KOPT-K1 (cell line): ENCODE measurements around the gene ZFP2.
"Not testable (repeated sequence)": the region's sequence is repeated elsewhere in the genome, so short reads cannot be mapped to it uniquely, and the experiment has no call there.

Source experiments
- H3K27ac ChIP-seq: fragments of 200-600 bp; sonication (generic); 2 replicates; pipeline ENCODE4 v1.5.1; 2016; ENCODE audit warnings: antibody characterized with exemption, mild to moderate bottlenecking, low read depth, low read length; ENCODE audit not compliant: poor library complexity, severe bottlenecking
- H3K36me3 ChIP-seq: fragments of 200-600 bp; sonication (generic); 2 replicates; pipeline ENCODE4 v1.5.1; 2017; ENCODE audit warnings: antibody characterized with exemption, mild to moderate bottlenecking, low read length, moderate library complexity; ENCODE audit not compliant: insufficient read depth
- H3K9me3 ChIP-seq: fragments of 200-600 bp; sonication (generic); 2 replicates; pipeline ENCODE4 v1.5.1; 2017; ENCODE audit warnings: antibody characterized with exemption, low read length, mild to moderate bottlenecking; ENCODE audit not compliant: insufficient read depth, poor library complexity, severe bottlenecking

Gene ZFP2

GRCh38 chr5:178895615-178896571 is at the start of gene ZFP2:
Gene ZFP2, plus strand, starts transcription at chr5:178895913. Its CDS starts 35,401 bp downstream, at chr5:178931314.
- no peak within 1 kb of the TSS for H3K27ac ChIP-seq
- H3K9me3 ChIP-seq, result peaks cover 71% of the 10 kb centered on the region
- peaks cover 10% of the 10 kb centered on the region; the same call in 1 of the 2 replicates for H3K36me3 ChIP-seq

DNA sequence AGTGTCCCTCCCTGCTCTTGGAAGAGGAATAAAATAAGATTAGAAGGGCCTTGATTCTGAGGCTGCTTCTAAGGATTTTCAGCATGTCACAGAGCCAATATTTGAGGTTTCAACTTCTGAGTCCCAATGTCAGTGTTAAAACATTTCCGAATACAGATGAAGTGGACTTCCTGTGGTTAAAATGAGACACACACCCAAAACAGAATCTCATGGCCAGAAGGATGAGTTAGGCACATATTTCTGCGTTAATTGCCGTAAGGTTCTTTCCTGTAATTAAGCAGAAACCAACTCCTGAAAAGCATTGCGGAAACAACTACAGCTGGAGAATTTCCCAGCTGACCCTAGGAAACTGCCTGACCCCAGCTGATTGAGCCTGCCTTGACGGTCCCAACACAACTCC is 46.4 kb upstream of the ZFP2 start:
- peaks cover 9% of the 10 kb centered on the region for H3K9me3 ChIP-seq
- no peak overlapping the region for H3K27ac ChIP-seq
- H3K36me3 ChIP-seq, result no peaks in the 10 kb centered on the region

DNA sequence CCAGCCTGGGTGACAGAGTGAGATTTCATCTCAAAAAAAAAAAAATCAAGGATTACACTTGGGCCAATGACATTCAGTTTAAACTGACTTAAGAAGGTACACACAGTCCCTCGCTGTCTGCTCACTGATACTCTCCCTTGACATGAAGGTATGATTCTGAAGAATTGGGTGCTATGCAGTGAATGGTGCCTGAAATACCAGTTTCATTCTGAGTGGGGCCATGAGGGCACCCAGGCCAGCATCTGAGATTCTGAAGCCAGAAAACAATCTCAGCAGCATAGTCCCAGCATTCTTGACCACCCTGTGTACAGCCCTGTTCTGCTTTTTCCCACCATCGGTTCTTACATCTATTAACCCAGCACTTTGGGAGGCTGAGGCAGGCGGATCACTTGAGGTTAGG is 43.8 kb upstream of the ZFP2 start:
- Histone ChIP-seq H3K9me3 (peaks cover 9% of the 10 kb centered on the region), H3K36me3 (no peaks in the 10 kb centered on the region), H3K27ac (no peak overlapping the region)

DNA sequence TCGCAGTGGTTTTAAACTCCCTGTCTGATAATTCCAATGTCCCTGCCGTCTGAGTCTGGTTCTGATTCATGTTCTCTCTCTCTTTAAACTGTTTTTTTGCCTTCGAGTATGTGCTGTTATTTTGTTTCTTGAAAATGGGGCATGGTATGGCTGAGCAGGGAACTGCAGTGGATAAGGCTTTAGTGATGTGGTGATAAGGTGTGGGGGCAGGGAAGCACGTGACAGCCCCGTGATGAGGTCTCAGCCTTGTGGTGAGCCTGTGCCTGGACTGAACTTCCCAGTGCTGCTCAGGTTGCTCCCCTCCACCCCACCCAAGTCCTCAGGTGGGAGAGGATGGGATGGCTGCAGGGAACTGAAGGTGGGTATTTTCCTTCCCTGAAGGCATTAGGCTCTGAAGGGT is 41.4 kb upstream of the ZFP2 start:
- Histone ChIP-seq H3K27ac (no peak overlapping the region), H3K36me3 (no peaks in the 10 kb centered on the region), H3K9me3 (peaks cover 20% of the 10 kb centered on the region)

GRCh38 chr5:178859625-178860521 is 35.8 kb upstream of the ZFP2 start, which contains the start of gene ZNF354B:
Gene ZNF354B, plus strand, starts transcription at chr5:178859953. Its CDS starts 1,095 bp downstream, at chr5:178861048.
- Histone ChIP-seq H3K9me3 (peaks cover 32% of the 10 kb centered on the region), H3K36me3 (peaks cover 37% of the 10 kb centered on the region), H3K27ac (peak within 1 kb of the TSS; percentile 71)

DNA sequence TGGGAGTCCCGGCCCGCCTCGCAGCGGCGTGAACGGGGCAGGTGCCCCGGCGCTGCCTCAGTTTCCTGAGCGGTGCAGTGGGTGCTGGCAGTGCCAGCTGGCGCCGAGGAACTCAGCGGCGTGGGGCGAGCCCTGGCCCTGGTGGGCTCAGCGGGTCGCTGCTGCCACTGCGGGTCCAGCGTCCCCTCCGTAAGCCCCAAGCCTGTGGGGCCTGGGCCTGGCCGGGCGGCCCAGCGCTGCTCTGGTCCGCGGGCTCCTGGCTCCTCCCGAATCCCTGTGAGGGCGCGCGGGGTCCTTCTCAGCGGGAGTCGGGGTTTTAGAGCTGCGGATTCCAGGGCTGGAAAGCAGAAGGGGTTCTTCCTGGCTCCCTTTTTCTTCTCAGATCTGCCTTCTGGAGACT is 35.1 kb upstream of the ZFP2 start:
- Histone ChIP-seq H3K27ac (peak overlapping the region; percentile 71), H3K36me3 (peaks cover 44% of the 10 kb centered on the region), H3K9me3 (peaks cover 39% of the 10 kb centered on the region)

DNA sequence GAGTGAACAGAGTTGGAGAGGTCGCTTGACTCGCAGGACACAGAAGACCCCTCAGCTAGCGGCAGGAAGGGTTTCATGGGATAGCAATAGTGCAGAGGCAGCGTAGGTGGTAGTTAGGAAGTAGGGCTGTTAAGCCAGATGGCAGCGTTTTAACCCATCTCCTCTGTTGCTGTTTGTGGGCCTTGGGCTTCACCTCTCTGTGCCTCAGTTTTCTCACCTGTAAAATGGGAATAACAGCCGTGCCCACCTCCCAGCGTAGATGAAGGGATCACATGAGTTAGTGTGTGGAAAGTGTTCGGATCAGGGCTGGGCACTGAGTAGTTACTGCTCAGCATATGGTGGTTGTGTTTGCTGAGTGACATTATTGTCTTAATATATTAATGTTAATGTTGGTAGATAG is 34.1 kb upstream of the ZFP2 start:
- H3K36me3 ChIP-seq, result peaks cover 54% of the 10 kb centered on the region
- H3K9me3 ChIP-seq, result peaks cover 49% of the 10 kb centered on the region

DNA sequence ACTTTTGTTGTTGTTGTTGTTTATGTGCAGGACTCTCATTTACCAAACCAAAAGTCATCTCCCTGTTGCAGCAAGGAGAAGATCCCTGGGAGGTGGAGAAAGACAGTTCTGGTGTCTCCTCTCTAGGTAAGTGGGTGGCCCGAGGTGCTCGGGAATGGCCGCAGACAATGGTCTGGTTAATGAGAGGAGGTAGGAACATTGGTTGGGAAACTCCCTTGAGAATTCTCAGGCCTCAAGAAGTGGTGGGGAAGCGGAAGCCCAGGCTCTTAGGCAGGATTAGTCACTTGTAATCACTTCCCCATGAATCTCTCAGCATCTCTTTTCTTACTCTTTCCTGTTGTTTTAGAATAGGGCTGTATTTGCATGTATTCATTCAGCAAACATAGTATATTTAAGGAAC is 28.8 kb upstream of the ZFP2 start:
- Histone ChIP-seq H3K9me3 (peaks cover 88% of the 10 kb centered on the region), H3K27ac (no peak overlapping the region), H3K36me3 (peaks cover 98% of the 10 kb centered on the region)

More for the DNA sequence above, 34.1 kb upstream of the ZFP2 start:
- no peak overlapping the region for H3K27ac ChIP-seq

GRCh38 chr5:178869577-178869976 is 26.1 kb upstream of the ZFP2 start:
- peaks cover 99% of the 10 kb centered on the region for H3K36me3 ChIP-seq
- H3K9me3 ChIP-seq, result peaks cover 97% of the 10 kb centered on the region
- H3K27ac ChIP-seq, result no peak overlapping the region

DNA sequence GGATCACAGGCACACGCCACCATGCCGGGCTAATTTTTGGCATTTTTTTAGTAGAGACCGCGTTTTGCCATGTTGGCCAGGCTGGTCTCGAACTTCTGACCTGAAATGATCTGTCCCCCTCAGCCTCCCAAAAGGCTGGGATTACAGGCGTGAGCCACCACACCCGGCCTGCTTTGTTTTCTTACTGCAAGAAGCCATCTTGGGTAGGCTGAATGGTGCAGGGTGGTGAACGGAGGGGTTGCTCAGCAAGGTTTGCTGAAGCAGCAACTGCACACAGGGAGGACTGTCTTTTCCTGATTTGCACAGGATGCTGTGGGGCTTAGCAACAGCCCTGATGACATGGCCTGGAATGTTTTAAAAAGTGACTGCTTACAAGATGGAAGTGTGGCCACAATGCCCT is 25.3 kb upstream of the ZFP2 start:
- H3K36me3 ChIP-seq, result peaks cover 99% of the 10 kb centered on the region
- H3K9me3 ChIP-seq, result peaks cover 97% of the 10 kb centered on the region
- no peak overlapping the region for H3K27ac ChIP-seq

GRCh38 chr5:178872302-178872701 is 23.4 kb upstream of the ZFP2 start:
- Histone ChIP-seq H3K9me3 (peaks cover 97% of the 10 kb centered on the region), H3K27ac (no peak overlapping the region), H3K36me3 (peaks cover 99% of the 10 kb centered on the region)

DNA sequence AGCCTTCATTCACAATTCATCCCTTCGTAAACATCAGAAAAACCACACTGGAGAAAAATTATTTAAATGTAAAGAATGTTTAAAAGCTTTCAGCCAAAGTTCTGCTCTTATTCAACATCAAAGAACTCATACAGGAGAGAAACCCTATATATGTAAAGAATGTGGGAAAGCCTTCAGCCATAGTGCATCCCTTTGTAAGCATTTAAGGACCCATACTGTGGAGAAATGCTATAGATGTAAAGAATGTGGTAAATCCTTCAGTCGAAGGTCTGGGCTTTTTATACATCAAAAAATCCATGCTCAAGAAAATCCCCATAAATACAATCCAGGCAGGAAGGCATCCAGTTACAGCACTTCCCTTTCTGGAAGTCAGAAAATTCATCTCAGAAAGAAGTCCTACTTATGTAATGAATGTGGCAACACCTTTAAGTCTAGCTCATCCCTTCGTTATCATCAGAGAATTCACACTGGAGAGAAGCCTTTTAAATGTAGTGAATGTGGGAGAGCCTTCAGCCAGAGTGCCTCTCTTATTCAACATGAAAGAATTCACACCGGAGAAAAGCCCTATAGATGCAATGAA is 12.5 kb upstream of the ZFP2 start:
- H3K27ac ChIP-seq, result not testable (repeated sequence)
- Histone ChIP-seq H3K36me3 (peaks cover 100% of the 10 kb centered on the region), H3K9me3 (peaks cover 100% of the 10 kb centered on the region)

DNA sequence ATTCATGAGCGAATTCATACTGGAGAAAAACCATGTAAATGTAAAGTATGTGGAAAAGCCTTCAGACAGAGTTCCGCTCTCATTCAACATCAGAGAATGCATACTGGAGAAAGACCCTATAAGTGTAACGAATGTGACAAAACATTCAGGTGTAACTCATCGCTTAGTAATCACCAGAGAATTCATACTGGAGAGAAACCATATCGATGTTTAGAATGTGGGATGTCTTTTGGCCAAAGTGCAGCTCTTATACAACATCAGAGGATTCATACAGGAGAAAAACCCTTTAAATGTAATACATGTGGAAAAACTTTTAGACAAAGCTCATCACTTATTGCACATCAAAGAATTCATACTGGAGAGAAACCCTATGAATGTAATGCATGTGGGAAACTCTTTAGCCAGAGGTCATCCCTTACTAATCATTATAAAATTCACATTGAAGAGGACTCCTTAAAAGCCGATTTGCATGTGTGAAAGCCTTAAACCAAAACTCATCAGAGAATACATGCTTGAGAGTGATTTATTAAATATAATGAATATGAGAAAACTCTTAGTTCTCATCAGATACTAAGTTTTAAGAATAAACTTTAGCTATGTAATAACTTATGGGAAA is 11.8 kb upstream of the ZFP2 start:
- Histone ChIP-seq H3K27ac (no peak overlapping the region), H3K36me3 (peaks cover 99% of the 10 kb centered on the region), H3K9me3 (peaks cover 100% of the 10 kb centered on the region)

DNA sequence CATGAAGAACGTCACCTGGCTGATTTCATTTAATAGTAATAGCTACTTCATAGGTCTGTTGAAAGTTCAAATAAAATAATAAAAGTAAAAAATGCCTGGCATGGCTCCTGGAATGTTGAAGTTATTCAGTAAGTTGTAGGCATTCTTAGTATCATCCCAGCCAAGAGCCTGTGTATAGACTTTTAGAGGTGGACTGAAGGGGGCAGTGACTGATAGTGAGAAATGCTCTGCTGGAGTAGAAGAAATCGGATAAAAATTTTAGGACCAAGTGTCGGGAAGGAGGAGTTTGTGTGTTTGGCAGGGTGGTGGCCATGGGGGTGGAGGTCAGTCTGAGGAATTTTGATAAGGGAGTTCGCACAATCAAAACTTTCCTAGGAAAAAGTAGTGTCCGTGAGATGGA is 3.6 kb downstream of the ZFP2 start:
- Histone ChIP-seq H3K36me3 (no peaks in the 10 kb centered on the region; the same call in 1 of the 2 replicates), H3K9me3 (peaks cover 68% of the 10 kb centered on the region), H3K27ac (no peak overlapping the region)
